ENCODE data around the gene MSI2.

Gene MSI2

DNA sequence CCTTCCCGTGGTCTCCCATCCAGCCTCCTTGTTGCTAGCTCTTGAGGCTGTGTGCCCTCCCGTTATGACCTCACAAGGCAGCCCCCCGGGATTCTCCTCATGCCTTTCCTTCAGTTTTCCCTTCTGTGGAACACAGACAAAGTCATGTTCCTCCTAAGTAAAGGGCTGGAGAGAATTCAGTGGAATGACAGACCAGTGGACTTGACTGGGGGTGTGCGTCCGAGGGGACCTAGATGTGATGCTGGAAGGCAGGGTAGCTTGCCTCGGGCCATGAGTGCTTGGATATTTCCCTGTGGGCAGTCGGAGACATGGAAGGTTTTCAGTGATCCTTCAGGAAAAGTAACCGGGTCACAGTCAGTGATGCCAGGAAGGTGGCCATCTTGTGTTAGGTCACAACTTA lies 247.9 kb downstream of the MSI2 start:
- TF ChIP-seq POLR2A (IDR thresholded peaks at IDR 0.05; ENCODE audit: low read depth, low read length) (no peak), POLR2AphosphoS5 (IDR thresholded peaks at IDR 0.05; ENCODE audit: low read depth, low read length) (no peak), TAF1 (IDR thresholded peaks at IDR 0.05; ENCODE audit: borderline replicate concordance, low read depth, low read length) (no peak)
- FAIRE-seq (no peak), DNase-seq (ENCODE audit: insufficient read length) (no peak)

- TF ChIP-seq TAF1 (IDR thresholded peaks at IDR 0.05; ENCODE audit: borderline replicate concordance, low read depth, low read length) = no peak
- no peak for TF ChIP-seq POLR2A (IDR thresholded peaks at IDR 0.05; ENCODE audit: low read depth, low read length)
- no peak for TF ChIP-seq POLR2AphosphoS5 (IDR thresholded peaks at IDR 0.05; ENCODE audit: low read depth, low read length)
- DNase-seq (ENCODE audit: insufficient read length) (no peak), FAIRE-seq (no peak)
These were observed 249.8 kb downstream of the MSI2 start for GRCh38 chr17:57505841-57506773.

GRCh38 chr17:57506774-57507127 lies 250.4 kb downstream of the MSI2 start:
- no peak for FAIRE-seq
- DNase-seq (ENCODE audit: insufficient read length) = no peak
- TF ChIP-seq POLR2AphosphoS5 (IDR thresholded peaks at IDR 0.05; ENCODE audit: low read depth, low read length) = no peak
- no peak for TF ChIP-seq TAF1 (IDR thresholded peaks at IDR 0.05; ENCODE audit: borderline replicate concordance, low read depth, low read length)
- TF ChIP-seq POLR2A (IDR thresholded peaks at IDR 0.05; ENCODE audit: low read depth, low read length) = no peak

DNA sequence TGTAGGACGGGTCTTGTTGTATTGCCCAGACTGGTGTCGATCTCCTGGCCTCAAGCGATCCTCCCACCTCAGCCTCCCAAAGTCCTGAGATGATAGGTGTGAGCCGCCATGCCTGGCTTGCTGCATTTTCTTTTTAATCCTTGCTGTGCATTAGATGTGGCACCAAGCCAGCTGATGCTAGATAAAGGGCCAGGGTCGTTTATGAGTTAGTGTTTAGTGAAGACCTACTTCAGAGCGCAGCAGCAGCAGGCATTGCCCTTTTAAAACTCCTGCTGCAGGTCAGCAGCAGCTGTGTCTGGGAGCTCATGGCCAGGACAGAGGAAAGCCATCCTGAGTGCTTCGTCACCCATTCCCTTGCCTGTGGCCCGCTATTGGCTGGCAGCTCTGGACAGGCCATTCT lies 251.5 kb downstream of the MSI2 start:
- FAIRE-seq (no peak), DNase-seq (ENCODE audit: insufficient read length) (no peak)
- no peak for TF ChIP-seq POLR2A (IDR thresholded peaks at IDR 0.05; ENCODE audit: low read depth, low read length)
- TF ChIP-seq TAF1 (IDR thresholded peaks at IDR 0.05; ENCODE audit: borderline replicate concordance, low read depth, low read length) = no peak
- no peak for TF ChIP-seq POLR2AphosphoS5 (IDR thresholded peaks at IDR 0.05; ENCODE audit: low read depth, low read length)

DNA sequence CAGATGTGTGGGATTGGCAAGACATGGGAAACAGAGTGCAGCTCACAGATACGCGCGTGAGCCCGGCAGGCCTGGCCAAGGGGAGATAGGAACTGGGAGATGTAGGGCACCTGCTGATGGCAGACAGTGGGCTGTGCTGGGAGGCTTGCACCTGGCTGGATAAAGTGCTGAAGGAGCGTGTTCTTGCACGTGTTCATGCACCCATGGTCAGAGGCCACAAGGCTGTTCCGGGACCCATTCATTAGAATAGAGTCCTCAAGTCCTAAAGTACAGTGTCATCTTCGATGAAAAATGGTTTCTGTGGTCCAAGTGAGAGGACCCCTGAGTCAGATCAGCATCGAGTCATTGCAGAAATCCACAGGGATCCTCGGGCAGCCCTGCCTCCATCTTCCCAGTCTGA lies 252.3 kb downstream of the MSI2 start:
- no peak for TF ChIP-seq POLR2AphosphoS5 (IDR thresholded peaks at IDR 0.05; ENCODE audit: low read depth, low read length)
- no peak for TF ChIP-seq POLR2A (IDR thresholded peaks at IDR 0.05; ENCODE audit: low read depth, low read length)
- no peak for TF ChIP-seq TAF1 (IDR thresholded peaks at IDR 0.05; ENCODE audit: borderline replicate concordance, low read depth, low read length)
- FAIRE-seq = no peak

DNA sequence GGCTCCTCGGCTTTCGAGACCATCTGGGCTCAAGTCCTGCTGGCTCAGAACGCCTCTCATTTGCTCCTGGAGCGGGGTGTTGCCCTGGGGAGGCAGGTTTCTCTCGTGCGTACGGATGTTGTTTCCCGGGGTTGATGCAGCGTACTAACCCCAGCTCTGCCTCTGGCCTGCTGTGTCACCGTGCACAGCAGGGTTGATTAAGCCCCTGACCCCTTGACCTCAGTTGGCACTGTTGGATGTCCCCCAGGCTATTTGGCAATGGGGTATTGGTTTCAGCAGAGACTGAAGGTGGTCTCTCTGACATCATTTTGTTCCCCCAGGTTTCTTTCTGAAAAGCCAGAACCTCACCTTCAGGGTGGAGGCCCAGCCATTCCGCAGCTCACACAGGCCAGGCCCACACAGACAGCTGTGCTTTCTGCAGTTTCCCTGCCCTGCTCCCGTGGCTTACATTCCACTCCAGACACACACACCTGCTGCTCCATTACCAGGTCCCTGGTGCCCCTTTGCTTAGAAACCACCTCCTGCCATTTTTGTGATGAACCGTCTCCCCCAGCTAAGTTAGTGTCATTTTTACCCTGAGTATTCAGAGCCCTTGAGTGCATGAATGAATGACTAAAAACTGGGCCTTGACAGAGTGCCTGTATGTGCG lies 255.3 kb downstream of the MSI2 start:
- DNase-seq (ENCODE audit: insufficient read length) = no peak
- TF ChIP-seq POLR2AphosphoS5 (IDR thresholded peaks at IDR 0.05; ENCODE audit: low read depth, low read length) (no peak), TAF1 (IDR thresholded peaks at IDR 0.05; ENCODE audit: borderline replicate concordance, low read depth, low read length) (no peak), POLR2A (IDR thresholded peaks at IDR 0.05; ENCODE audit: low read depth, low read length) (no peak)
- FAIRE-seq = no peak

More for the DNA sequence above, 252.3 kb downstream of the MSI2 start:
- no peak for DNase-seq (ENCODE audit: insufficient read length)

GRCh38 chr17:57512258-57512657 lies 255.9 kb downstream of the MSI2 start:
- no peak for TF ChIP-seq TAF1 (IDR thresholded peaks at IDR 0.05; ENCODE audit: borderline replicate concordance, low read depth, low read length)
- TF ChIP-seq POLR2A (IDR thresholded peaks at IDR 0.05; ENCODE audit: low read depth, low read length) = no peak
- no peak for TF ChIP-seq POLR2AphosphoS5 (IDR thresholded peaks at IDR 0.05; ENCODE audit: low read depth, low read length)
- FAIRE-seq = no peak
- DNase-seq (ENCODE audit: insufficient read length) = no peak

DNA sequence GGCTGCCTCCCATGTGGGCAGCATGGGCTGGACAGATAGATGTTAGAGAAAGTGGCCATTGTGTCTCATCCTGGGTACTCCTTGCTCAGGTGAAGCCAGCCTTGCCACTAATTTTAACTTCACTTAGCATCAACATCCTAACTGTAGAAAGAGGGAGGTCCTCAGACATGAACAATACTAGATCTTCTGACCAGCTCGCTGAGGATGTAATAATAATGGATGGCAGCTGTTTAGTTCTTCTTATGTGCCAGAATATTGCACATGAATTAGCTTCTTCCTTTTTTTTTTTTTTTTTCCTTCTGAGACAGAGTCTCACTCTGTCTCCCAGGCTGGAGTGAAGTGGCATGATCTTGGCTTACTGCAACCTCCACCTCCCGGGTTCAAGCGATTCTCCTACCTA lies 256.4 kb downstream of the MSI2 start:
- TF ChIP-seq POLR2A (IDR thresholded peaks at IDR 0.05; ENCODE audit: low read depth, low read length) (no peak), POLR2AphosphoS5 (IDR thresholded peaks at IDR 0.05; ENCODE audit: low read depth, low read length) (no peak), TAF1 (IDR thresholded peaks at IDR 0.05; ENCODE audit: borderline replicate concordance, low read depth, low read length) (no peak)
- FAIRE-seq = no peak
- DNase-seq (ENCODE audit: insufficient read length) = no peak

DNA sequence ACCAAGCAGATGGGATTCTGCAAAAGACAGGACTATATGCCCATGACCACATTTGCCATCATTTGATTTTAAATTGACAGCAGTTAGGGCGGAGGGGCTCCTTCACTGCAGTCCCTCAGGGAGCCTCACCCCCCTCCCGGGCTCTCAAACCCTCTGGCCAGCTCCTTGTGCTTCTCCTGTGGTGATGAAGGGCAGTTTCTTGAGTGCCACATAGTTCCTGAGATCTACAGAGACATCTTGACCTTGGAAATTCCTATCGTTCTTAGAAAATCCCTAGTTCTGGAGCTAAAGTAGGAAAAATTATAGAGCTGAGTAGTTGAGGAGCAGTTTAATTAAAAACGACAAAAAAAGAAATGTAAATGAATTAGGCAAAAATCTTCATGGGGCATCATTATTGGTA lies 257.2 kb downstream of the MSI2 start:
- DNase-seq (ENCODE audit: insufficient read length) = no peak
- no peak for FAIRE-seq
- TF ChIP-seq TAF1 (IDR thresholded peaks at IDR 0.05; ENCODE audit: borderline replicate concordance, low read depth, low read length) = no peak
- no peak for TF ChIP-seq POLR2A (IDR thresholded peaks at IDR 0.05; ENCODE audit: low read depth, low read length)
- no peak for TF ChIP-seq POLR2AphosphoS5 (IDR thresholded peaks at IDR 0.05; ENCODE audit: low read depth, low read length)

GRCh38 chr17:57514614-57515013 lies 258.3 kb downstream of the MSI2 start:
- TF ChIP-seq POLR2AphosphoS5 (IDR thresholded peaks at IDR 0.05; ENCODE audit: low read depth, low read length) (no peak), POLR2A (IDR thresholded peaks at IDR 0.05; ENCODE audit: low read depth, low read length) (no peak), TAF1 (IDR thresholded peaks at IDR 0.05; ENCODE audit: borderline replicate concordance, low read depth, low read length) (no peak)
- no peak for DNase-seq (ENCODE audit: insufficient read length)
- no peak for FAIRE-seq

DNA sequence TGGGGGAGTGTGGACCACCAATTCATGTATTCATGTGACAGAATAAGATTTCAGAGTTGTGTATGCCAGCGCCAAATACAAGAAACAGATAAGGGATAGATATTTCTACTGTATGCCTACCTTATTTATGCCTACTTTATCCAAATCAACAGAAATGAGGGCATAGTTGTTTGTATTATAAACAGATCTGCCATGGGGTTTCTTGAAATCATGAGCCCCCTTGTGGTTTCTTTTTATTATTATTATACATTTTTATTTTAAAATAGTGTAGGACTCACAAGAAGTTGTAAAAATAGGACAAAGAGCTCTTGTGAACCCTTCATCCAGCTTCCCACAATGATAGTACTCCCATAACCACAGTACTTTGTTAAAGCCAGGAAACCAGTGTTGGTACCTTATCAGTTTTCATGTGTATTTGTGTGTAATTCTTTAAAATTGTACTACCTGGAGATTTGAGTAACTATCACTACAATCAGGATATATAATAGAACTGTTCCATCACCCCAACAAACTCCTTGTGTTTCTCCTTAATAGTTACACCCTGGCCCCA lies 259.4 kb downstream of the MSI2 start:
- FAIRE-seq = no peak
- TF ChIP-seq TAF1 (IDR thresholded peaks at IDR 0.05; ENCODE audit: borderline replicate concordance, low read depth, low read length) (no peak), POLR2A (IDR thresholded peaks at IDR 0.05; ENCODE audit: low read depth, low read length) (no peak), POLR2AphosphoS5 (IDR thresholded peaks at IDR 0.05; ENCODE audit: low read depth, low read length) (no peak)
- DNase-seq (ENCODE audit: insufficient read length) = no peak
